Measurements from ENCODE around the gene SIPA1L3.

DNA sequence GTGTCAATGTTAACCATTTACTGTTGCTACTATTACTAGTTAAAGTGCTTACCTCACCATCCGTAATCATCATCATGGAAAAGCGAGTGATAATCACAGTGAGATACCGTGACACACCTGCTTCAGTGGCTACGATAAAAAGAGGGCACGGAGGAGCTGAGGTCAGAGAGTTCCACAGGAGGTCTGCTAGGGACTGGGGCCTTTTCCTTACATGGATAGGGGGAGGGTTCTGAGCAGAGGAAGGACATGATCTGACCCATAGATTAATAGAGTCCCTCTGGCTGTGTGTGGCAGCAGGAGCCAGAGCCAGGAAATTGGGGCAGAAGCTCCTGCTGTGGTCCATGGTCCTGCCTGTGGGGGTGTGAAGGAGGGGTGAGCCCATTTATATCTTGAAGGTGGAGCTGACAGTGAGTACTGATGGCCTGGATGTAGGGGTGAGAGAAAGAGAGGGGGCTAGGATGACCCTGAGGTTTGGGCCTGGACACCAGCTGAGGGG, 136.7 kb downstream of the SIPA1L3 start:
- TF ChIP-seq SUZ12 (IDR thresholded peaks at IDR 0.05; ENCODE audit: extremely low read depth, insufficient read depth, insufficient read length) (no peak), ZNF274 (IDR thresholded peaks at IDR 0.05; ENCODE audit: low read depth, low read length) (no peak), YY1 (IDR thresholded peaks at IDR 0.05; ENCODE audit: insufficient read depth, insufficient read length) (no peak)
